NCI-H146 (cell line): Measurements from ENCODE around the gene RPL27.

Experiments
- DNase-seq: peaks from one replicate; lab custom pipeline; 2025; lab: John Stamatoyannopoulos, UW

RPL27 gene

DNA sequence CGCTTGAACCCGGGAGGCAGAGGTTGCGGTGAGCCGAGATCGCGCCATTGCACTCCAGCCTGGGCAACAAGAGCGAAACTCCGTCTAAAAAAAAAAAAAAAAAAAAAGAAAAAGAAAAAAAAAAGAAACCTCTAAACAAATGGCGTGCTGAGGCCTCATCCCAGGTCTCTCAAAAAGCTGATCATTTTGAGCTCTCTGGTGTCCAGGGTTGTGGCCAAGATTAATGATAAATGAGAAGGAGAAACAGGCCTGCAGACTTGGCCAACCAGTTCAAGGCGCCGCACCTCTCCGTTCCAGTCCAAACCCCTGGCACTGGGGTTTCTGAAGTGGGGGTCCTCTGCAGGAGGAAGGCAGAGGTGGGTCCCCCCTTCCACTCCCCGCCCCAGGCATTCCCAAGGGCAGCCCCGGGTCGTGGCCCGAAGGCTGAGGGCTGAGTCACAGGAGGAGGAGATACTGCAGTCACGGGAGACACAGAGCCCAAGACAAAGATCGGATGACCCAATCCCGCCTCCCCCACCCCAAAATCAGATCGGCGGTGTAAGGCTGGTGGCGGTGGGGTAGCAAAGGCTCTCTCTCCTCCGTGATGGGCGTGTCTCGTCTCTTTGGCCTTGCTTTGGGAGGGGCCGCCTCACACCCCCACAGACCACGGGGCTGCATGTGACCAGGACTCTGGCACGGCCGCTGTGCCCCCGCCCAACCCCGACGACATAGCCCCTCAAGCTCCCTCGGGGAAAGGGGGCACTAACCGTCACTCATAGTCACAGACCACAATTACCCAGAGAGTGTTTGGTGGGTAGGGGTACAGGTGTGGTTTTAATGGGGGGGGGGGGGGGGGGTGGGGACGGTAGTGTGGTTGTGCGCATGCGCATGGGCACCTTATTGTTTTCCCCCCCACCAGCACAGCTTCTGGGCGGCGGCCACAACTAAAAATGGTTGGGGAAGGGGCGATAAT is 22.8 kb downstream of the RPL27 start:
- no peak for DNase-seq

GRCh38 chr17:43021741-43022512 is 23.7 kb downstream of the RPL27 start, which contains the start of gene VAT1:
TSS of gene VAT1 (minus strand) at chr17:43022385. CDS start at chr17:43022322, 63 bp downstream.
- peak; percentile 73 for DNase-seq

DNA sequence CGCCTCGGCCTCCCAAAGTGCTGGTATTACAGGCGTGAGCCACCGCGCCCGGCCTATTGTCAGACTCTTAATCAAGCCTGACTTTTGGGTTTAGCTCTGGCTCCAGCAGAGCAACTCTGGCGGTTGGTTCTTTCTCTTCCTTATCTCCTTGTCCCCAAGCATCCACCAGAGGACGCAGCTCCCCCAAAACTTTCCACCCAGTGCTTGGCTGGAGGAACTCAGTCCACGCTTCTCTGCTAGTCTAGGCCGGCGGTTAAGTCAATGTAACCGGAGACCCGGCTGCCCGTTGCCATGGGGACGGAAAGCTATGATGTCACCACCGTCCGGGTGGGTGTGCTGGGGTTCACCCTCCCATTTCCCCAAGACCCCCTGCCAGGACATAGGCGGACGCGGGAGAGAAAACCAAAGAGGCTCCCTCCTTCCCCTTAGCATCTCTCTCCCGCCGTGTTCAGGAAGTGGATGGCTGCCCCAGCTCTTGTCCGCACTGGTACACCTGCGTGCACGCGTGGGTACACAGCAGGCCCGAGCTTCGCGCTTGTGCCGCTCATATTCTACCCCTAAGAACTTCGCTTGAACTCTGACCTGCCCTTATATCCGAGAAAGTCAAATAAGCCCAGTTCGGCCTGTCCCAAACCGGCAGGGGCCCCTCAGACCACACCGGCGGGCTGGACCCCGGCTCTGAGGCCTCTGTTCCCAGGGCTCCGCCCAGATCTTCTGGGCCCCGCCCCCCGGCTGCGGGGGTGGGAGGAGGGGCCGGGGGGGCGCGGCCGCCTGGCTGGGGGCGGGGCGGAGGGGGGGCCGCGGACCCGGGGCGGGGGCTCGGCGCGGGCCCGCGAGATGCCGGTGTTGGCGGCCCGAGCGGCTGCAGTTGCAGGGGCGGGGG is 26.4 kb downstream of the RPL27 start, which contains the start of gene RND2:
Gene RND2 (plus strand): TSS at position 825 of the 883 bp plus-strand sequence. CDS start 117 bp downstream, outside the sequence.
- DNase-seq = peak; percentile 92

- peak; percentile 41 for DNase-seq
These were observed 27.1 kb downstream of the RPL27 start for GRCh38 chr17:43025290-43025657.

GRCh38 chr17:43025766-43026537 is 27.7 kb downstream of the RPL27 start:
- no peak for DNase-seq

DNA sequence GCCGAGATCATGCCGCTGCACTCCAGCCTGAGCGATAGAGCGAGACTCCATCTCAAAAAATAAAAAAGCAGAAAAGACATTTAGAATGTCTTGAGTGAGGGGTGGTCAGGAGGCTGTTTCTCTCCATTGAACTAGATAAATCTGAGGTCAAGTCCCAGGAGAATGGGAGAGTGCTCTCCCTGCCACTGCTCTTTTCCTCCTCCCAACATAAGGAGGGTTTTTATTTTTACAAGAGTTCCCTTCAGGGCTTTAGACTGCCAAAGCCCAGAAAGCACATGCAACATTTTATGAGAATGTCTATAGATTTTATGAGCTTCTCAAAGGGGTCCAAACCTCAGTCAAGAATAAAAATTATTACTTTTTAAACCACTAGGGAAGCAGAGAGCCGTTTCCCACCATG is 28.4 kb downstream of the RPL27 start:
- DNase-seq = no peak

- no peak for DNase-seq
These were observed 29.1 kb downstream of the RPL27 start for GRCh38 chr17:43027091-43028032.

DNA sequence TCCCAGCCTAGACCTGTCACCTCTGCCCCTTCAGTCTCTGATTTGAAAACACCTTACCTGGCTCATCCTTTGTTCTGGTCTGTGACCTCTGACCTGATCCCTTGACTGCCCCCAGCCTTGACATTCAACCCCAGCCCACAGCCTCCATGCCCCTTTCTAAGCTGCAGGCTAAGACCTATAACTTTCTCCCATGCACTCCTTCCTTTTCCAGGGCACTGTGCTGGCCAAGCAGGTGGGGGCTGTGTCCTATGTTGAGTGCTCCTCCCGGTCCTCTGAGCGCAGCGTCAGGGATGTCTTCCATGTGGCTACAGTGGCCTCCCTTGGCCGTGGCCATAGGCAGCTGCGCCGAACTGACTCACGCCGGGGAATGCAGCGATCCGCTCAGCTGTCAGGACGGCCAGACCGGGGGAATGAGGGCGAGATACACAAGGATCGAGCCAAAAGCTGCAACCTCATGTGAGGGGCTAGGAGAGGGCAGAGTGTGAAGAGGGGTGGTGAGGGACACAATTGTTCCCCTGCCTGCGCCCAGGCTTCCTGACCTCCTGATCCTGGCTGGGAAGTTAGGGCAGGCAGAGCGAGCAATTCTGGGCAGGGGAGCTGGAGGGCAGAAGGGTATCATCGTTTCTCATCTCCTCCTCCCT is 30.1 kb downstream of the RPL27 start:
- DNase-seq = no peak

- DNase-seq = no peak
These were observed 32.0 kb downstream of the RPL27 start for GRCh38 chr17:43030137-43030767.

DNA sequence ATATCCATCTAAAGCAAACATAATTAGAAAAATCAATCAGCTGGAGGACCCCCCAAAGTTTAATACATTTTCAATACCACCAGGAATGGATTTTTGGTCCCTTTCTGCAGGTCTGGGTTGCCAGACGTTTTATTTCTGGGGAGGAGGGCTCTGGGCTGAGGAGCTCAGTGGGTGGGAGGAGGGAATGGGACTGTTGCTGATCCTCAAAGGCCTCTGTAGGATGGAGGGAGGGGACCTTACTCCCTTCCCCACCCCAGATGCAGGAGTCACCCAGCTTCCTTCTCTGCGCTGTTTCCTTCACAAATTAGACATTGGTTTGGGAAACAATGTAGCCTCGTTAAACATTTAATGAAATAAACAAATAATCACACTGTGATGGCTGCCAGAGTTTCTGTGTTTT is 33.4 kb downstream of the RPL27 start:
- DNase-seq = no peak

DNA sequence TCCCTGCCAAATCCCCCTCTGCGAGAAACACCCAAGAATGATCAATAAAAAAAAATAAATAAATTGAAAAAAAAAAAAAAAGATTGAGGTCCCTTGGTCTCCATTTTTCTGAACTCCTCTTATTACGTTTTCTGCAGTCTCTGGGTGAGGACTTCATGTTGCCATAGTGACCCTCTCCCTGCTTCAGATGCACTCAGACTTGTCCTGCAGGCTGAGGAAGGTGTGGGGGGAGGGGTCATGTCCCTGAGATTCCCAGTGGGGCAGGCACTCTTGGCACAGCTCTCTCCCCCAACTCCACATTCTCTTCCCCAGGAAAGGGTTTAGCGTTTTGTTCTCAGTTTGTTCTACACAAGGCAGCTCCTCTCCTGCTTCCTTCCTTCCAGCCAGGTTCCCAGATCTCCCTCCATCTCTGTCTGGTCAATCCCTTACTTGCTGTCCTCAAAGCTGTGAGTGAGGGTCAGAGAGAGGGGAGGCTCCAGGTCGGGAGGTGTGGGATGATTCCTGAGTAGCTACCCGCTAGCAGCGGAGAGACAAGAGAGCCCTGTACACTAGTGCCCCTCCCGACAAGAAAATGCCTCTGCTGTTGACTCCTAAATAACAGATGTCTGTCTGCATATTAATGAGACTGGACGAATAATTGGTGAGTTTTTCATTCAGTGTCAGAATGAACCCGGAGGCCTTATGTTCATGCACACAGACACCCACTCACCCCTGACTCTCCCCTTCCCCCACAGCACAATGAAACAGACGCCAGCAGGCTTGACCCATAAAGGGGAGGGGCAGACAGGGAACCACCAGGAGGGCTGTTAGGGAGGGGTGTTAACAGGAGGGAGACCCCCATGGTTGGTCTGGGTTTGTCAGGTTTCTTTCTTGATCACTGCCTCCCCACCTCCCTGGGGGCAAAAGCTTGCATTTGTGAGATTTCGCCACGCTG is 36.0 kb downstream of the RPL27 start:
- DNase-seq = no peak

- no peak for DNase-seq
These were observed 36.7 kb downstream of the RPL27 start for GRCh38 chr17:43034894-43035293.

DNA sequence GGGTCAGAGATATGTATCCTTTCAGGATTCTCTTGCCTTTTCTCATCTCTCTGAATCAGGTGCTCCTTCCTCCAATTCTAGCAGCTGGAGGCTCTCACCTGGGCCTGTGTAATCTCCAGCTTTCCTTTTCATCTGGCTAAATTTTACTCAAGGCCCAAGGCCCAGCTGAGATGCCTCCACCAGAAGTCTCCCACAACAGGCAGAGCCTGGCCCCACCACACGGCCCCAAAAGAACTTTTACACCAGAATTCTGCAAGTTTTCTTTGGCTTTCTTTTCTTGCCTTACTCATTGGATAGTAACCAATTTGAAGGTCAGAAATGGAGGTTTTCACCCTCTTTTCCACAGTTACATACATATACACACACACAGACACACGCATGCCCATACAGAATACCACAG is 41.4 kb downstream of the RPL27 start:
- no peak for DNase-seq

DNA sequence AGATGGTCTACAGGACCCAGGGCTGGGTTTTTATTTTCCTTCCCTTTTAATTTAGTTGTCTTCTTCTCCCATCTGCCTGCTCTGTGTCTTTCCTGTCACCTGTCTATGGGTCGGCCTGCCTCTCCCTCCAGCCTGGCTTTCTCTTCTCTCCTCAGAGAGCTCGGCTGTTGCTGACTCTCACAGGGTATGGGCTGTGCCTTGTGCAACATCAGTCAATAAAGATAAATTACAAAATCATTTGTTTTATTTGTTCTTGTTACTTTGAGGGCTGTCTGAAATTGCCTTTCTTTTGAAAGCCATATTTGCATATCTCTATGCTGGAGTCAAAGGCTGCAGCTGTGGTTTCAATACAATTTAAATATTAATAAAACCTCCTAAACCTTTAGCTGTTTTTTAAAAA is 42.4 kb downstream of the RPL27 start:
- DNase-seq = no peak

DNA sequence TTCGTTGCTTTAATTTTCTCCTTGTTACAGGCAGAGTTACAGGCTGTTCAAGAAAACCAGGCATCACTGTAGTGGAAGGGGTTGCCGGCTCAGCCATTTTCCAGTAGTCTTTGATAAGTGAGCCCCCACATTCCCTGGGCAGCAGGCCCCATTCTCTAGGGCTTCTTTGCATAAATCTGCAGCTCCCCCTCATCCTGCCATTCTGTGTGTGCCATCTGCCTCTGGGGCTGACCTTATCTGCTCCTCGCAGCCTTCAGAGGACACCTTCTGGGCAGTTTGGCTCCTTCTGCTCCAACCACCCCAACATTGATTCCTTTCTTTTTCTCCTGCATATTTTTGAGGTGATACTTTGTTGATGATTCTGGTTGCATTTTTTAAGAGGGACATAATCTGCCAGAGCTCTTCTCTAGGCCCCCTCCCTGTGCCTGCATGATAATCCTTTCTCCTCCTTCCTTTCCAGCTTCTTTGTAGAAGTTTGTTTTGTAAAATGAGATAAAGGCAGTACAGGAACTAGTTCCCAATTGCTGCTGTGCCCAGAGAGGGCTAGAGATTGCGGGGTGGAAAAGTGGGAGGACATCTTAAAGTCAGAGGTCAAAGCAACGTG is 43.9 kb downstream of the RPL27 start:
- no peak for DNase-seq

DNA sequence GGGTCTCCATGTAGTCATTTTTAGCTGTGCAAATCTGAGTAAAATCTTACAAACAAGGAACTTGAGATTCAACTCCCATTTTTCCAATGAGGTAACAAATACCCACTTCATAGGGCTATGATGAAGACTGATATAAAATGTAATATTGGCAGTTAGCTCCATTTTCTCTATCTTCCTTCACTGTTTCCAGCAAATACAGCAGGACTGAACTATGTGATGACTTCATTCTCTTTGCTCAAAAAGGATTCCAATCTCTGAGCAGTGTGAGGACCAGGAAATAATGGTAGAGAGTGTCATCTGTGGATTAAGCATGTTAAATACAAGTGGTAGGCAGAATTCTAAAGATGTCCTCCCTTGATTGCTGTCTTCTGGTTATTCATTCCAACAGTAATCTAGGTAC is 45.1 kb downstream of the RPL27 start:
- no peak for DNase-seq

- DNase-seq = no peak
These were observed 45.8 kb downstream of the RPL27 start for GRCh38 chr17:43044024-43044423.
